ENCODE measurements around the gene CLEC14A. TPM values are rescaled to one million over a fixed set of nuclear protein-coding genes. Genes with fewer than 3 reads are reported as not detected.

Gene CLEC14A
- total RNA-seq, 1 donor from 2014 or later: 5.1 TPM

GRCh38 chr14:38238332-38238731 lies 17.6 kb downstream of the CLEC14A start:
- Mint-ChIP-seq H3K4me1 (ENCODE audit: unreplicated experiment) (no peaks in the 10 kb centered on the region), H3K27me3 (ENCODE audit: unreplicated experiment) (peaks cover 3% of the 10 kb centered on the region), H3K4me3 (ENCODE audit: unreplicated experiment) (no peak overlapping the region), H3K36me3 (ENCODE audit: low read depth, unreplicated experiment) (no peaks in the 10 kb centered on the region), H3K9me3 (ENCODE audit: unreplicated experiment) (no peaks in the 10 kb centered on the region), H3K27ac (ENCODE audit: unreplicated experiment) (no peak overlapping the region)
- no peak for DNase-seq (ENCODE audit: low spot score)
- TF ChIP-seq, protein P1, sequence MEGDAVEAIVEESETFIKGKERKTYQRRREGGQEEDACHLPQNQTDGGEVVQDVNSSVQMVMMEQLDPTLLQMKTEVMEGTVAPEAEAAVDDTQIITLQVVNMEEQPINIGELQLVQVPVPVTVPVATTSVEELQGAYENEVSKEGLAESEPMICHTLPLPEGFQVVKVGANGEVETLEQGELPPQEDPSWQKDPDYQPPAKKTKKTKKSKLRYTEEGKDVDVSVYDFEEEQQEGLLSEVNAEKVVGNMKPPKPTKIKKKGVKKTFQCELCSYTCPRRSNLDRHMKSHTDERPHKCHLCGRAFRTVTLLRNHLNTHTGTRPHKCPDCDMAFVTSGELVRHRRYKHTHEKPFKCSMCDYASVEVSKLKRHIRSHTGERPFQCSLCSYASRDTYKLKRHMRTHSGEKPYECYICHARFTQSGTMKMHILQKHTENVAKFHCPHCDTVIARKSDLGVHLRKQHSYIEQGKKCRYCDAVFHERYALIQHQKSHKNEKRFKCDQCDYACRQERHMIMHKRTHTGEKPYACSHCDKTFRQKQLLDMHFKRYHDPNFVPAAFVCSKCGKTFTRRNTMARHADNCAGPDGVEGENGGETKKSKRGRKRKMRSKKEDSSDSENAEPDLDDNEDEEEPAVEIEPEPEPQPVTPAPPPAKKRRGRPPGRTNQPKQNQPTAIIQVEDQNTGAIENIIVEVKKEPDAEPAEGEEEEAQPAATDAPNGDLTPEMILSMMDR (IDR thresholded peaks at IDR 0.05; ENCODE audit: unreplicated experiment): no peak

GRCh38 chr14:38233218-38233617 lies 22.7 kb downstream of the CLEC14A start:
- TF ChIP-seq, protein P1 (IDR thresholded peaks at IDR 0.05; ENCODE audit: unreplicated experiment): no peak
- Mint-ChIP-seq H3K36me3 (ENCODE audit: low read depth, unreplicated experiment) (no peaks in the 10 kb centered on the region), H3K9me3 (ENCODE audit: unreplicated experiment) (no peaks in the 10 kb centered on the region), H3K4me1 (ENCODE audit: unreplicated experiment) (no peaks in the 10 kb centered on the region), H3K27me3 (ENCODE audit: unreplicated experiment) (no peaks in the 10 kb centered on the region), H3K27ac (ENCODE audit: unreplicated experiment) (no peak overlapping the region), H3K4me3 (ENCODE audit: unreplicated experiment) (no peak overlapping the region)
- DNase-seq (ENCODE audit: low spot score): no peak

GRCh38 chr14:38226366-38226765 lies 29.5 kb downstream of the CLEC14A start:
- no peaks in the 10 kb centered on the region for H3K9me3 Mint-ChIP-seq (ENCODE audit: unreplicated experiment)
- no peaks in the 10 kb centered on the region for H3K36me3 Mint-ChIP-seq (ENCODE audit: low read depth, unreplicated experiment)
- H3K4me1 Mint-ChIP-seq (ENCODE audit: unreplicated experiment): no peaks in the 10 kb centered on the region
- no peak overlapping the region for H3K4me3 Mint-ChIP-seq (ENCODE audit: unreplicated experiment)
- TF ChIP-seq, protein P1 (IDR thresholded peaks at IDR 0.05; ENCODE audit: unreplicated experiment): no peak
- DNase-seq (ENCODE audit: low spot score): no peak
- no peak overlapping the region for H3K27ac Mint-ChIP-seq (ENCODE audit: unreplicated experiment)
- H3K27me3 Mint-ChIP-seq (ENCODE audit: unreplicated experiment): no peaks in the 10 kb centered on the region

GRCh38 chr14:38225946-38226345 lies 29.9 kb downstream of the CLEC14A start:
- H3K36me3 Mint-ChIP-seq (ENCODE audit: low read depth, unreplicated experiment): no peaks in the 10 kb centered on the region
- no peaks in the 10 kb centered on the region for H3K27me3 Mint-ChIP-seq (ENCODE audit: unreplicated experiment)
- DNase-seq (ENCODE audit: low spot score): no peak

DNA sequence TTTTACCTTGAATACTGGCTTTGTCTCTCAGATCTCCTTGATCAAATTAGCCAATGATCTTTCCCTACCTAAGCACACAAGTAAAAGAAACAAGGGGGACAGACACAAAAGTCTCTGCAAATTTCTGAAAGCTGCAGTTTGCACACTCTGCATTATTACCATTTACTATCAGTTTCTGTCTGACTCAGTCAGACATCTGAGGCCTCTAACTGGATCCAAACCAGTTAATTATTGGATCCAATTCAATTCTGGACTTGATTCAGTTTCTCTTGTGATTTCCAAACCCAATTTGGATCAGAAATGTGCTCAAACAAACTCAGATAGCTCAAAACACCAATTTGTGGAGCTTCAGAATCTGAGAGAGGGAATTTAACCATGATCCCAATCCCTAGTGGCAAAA lies 31.6 kb downstream of the CLEC14A start:
- TF ChIP-seq, protein P1 (IDR thresholded peaks at IDR 0.05; ENCODE audit: unreplicated experiment): no peak
- H3K4me3 Mint-ChIP-seq (ENCODE audit: unreplicated experiment): no peak overlapping the region
- no peak overlapping the region for H3K27ac Mint-ChIP-seq (ENCODE audit: unreplicated experiment)
- H3K27me3 Mint-ChIP-seq (ENCODE audit: unreplicated experiment): no peaks in the 10 kb centered on the region
- H3K4me1 Mint-ChIP-seq (ENCODE audit: unreplicated experiment): no peaks in the 10 kb centered on the region
- H3K36me3 Mint-ChIP-seq (ENCODE audit: low read depth, unreplicated experiment): no peaks in the 10 kb centered on the region
- no peaks in the 10 kb centered on the region for H3K9me3 Mint-ChIP-seq (ENCODE audit: unreplicated experiment)
- DNase-seq (ENCODE audit: low spot score): no peak

More at GRCh38 chr14:38225946-38226345, 29.9 kb downstream of the CLEC14A start:
- no peaks in the 10 kb centered on the region for H3K9me3 Mint-ChIP-seq (ENCODE audit: unreplicated experiment)
- no peak overlapping the region for H3K4me3 Mint-ChIP-seq (ENCODE audit: unreplicated experiment)
- TF ChIP-seq, protein P1 (IDR thresholded peaks at IDR 0.05; ENCODE audit: unreplicated experiment): no peak
- no peak overlapping the region for H3K27ac Mint-ChIP-seq (ENCODE audit: unreplicated experiment)
- no peaks in the 10 kb centered on the region for H3K4me1 Mint-ChIP-seq (ENCODE audit: unreplicated experiment)

All from endothelial cell (in vitro differentiated cells).